Progenitor cell of endocrine pancreas (in vitro differentiated cells): ENCODE results near the gene TOPBP1. TPM values are rescaled to one million over a fixed set of nuclear protein-coding genes. Genes with fewer than 3 reads are reported as not detected.

Experiments used
- DNase-seq: peaks from one replicate; pipeline ENCODE4 v3.0.0; 2021; ENCODE audit warnings: low spot score; ENCODE audit not compliant: unreplicated experiment
- H3K27ac Mint-ChIP-seq: 2 replicates; pipeline ENCODE4 v1.8.0; 2021; ENCODE audit warnings: mild to moderate bottlenecking, moderate library complexity, mixed read lengths
- H3K27me3 Mint-ChIP-seq: 2 replicates; pipeline ENCODE4 v1.8.0; 2021; ENCODE audit warnings: mixed read lengths
- H3K36me3 Mint-ChIP-seq: 2 replicates; pipeline ENCODE4 v1.8.0; 2022; ENCODE audit warnings: mixed read lengths; ENCODE audit not compliant: insufficient read depth
- H3K4me1 Mint-ChIP-seq: 2 replicates; pipeline ENCODE4 v1.8.0; 2021; ENCODE audit warnings: low read depth, mixed read lengths
- H3K4me3 Mint-ChIP-seq: 2 replicates; pipeline ENCODE4 v1.8.0; 2021; ENCODE audit warnings: low read depth, mild to moderate bottlenecking, moderate library complexity, mixed read lengths
- H3K9me3 Mint-ChIP-seq: 2 replicates; pipeline ENCODE4 v1.8.0; 2021; ENCODE audit warnings: low read depth, mixed read lengths
- CTCF ChIP-seq: fragments of 200-600 bp; sonication (generic); IDR thresholded peaks from one replicate; pipeline ENCODE4 v1.5.0; 2021; ENCODE audit warnings: antibody characterized with exemption, mild to moderate bottlenecking; ENCODE audit not compliant: unreplicated experiment
- total RNA-seq: library from RNA; stranded (reverse); gene quantifications from 2 replicates; pipeline ENCODE4 v1.2.1, GENCODE V29; 2021

The TOPBP1 gene
- total RNA-seq, 1 donor from 2014 or later: 51.8 TPM

- TF ChIP-seq CTCF: no peak
These were observed 41.5 kb downstream of the TOPBP1 start for GRCh38 chr3:133620066-133620784.

DNA sequence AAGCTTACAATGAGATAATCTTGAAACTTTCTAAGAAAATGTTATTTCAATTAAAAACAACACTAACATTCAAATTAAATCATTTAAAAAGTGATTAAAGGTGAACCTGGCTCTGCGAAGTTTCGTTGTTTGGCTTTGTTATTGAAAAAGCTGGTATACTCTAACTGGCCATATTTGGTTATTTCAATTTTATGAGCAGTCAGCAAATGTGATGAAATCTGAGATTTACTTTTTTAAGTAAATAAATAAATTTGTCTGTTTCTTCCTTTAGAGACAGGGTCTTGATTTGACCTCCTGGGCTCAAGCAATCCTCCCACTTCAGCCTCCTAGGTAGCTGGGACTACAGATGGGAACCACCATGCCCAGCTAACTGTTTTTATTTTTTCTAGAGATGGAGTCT, 50.2 kb downstream of the TOPBP1 start:
- no peak for DNase-seq
- Mint-ChIP-seq H3K4me3 (no peak overlapping the region), H3K27me3 (no peaks in the 10 kb centered on the region), H3K4me1 (no peaks in the 10 kb centered on the region), H3K36me3 (peaks cover 38% of the 10 kb centered on the region), H3K9me3 (no peaks in the 10 kb centered on the region), H3K27ac (no peak overlapping the region)
- no peak for TF ChIP-seq CTCF

More at GRCh38 chr3:133620066-133620784, 41.5 kb downstream of the TOPBP1 start:
- Mint-ChIP-seq H3K4me3 (no peak overlapping the region), H3K9me3 (no peaks in the 10 kb centered on the region), H3K36me3 (peaks cover 25% of the 10 kb centered on the region), H3K27me3 (no peaks in the 10 kb centered on the region), H3K4me1 (no peaks in the 10 kb centered on the region), H3K27ac (no peak overlapping the region)
- DNase-seq: no peak

- H3K36me3 Mint-ChIP-seq: peaks cover 37% of the 10 kb centered on the region
These were observed 51.7 kb downstream of the TOPBP1 start for GRCh38 chr3:133610031-133610430.

DNA sequence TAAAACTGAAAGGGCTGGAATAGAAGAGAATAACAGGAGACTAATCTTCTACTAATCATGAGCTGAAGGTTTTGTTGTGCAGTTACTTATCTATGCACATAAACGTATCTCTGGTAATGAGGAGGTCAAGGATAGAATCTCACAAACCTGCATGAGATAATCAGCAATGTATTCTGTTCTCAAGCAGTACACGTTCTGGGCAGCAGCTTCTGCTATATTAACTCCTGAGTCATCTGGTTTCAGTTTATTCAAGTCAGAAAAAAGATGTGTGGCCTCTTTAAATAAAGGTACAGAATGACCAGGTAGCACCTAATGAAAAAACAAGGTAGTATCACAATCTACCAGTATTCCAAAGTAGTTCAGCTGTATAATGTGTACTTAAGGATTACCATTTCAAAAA, 53.4 kb downstream of the TOPBP1 start:
- no peak overlapping the region for H3K4me3 Mint-ChIP-seq
- peaks cover 36% of the 10 kb centered on the region for H3K36me3 Mint-ChIP-seq
- no peaks in the 10 kb centered on the region for H3K9me3 Mint-ChIP-seq
- TF ChIP-seq CTCF: no peak
- H3K4me1 Mint-ChIP-seq: peaks cover 2% of the 10 kb centered on the region
- no peak overlapping the region for H3K27ac Mint-ChIP-seq
- no peak for DNase-seq
- H3K27me3 Mint-ChIP-seq: no peaks in the 10 kb centered on the region

More at GRCh38 chr3:133610031-133610430, 51.7 kb downstream of the TOPBP1 start:
- no peak overlapping the region for H3K27ac Mint-ChIP-seq
- DNase-seq: no peak
- peaks cover 2% of the 10 kb centered on the region for H3K4me1 Mint-ChIP-seq
- H3K9me3 Mint-ChIP-seq: no peaks in the 10 kb centered on the region
- no peak for TF ChIP-seq CTCF
- H3K27me3 Mint-ChIP-seq: no peaks in the 10 kb centered on the region
- H3K4me3 Mint-ChIP-seq: no peak overlapping the region

- no peak overlapping the region for H3K27ac Mint-ChIP-seq
- no peak for TF ChIP-seq CTCF
- H3K4me3 Mint-ChIP-seq: no peak overlapping the region
- no peaks in the 10 kb centered on the region for H3K27me3 Mint-ChIP-seq
- peaks cover 2% of the 10 kb centered on the region for H3K4me1 Mint-ChIP-seq
- no peaks in the 10 kb centered on the region for H3K9me3 Mint-ChIP-seq
- peaks cover 36% of the 10 kb centered on the region for H3K36me3 Mint-ChIP-seq
- no peak for DNase-seq
These were observed 53.9 kb downstream of the TOPBP1 start for GRCh38 chr3:133607816-133608215.
